ENCODE measurements around the gene SORCS3.

GRCh38 chr10:104650072-104650471, 9.0 kb downstream of the SORCS3 start:
- TF ChIP-seq CTCF (conservative IDR thresholded peaks at IDR 0.05) = peak; percentile 43
- TF ChIP-seq ZFX (IDR thresholded peaks at IDR 0.05) = no peak

Measured in C4-2B (cell line).